ENCODE measurements around the gene ATP5F1D. TPM values are rescaled to one million over a fixed set of nuclear protein-coding genes. Genes with fewer than 3 reads are reported as not detected.

The ATP5F1D gene
- total RNA-seq, 1 donor from 2014 or later = 172 TPM

GRCh38 chr19:1292419-1293151, 51.0 kb downstream of the ATP5F1D start:
- ATAC-seq (ENCODE audit: low read depth) = no peak
- Mint-ChIP-seq H3K9me3 (no peaks in the 10 kb centered on the region), H3K4me1 (peaks cover 9% of the 10 kb centered on the region), H3K27me3 (peaks cover 20% of the 10 kb centered on the region), H3K4me3 (no peak overlapping the region), H3K27ac (no peak overlapping the region), H3K36me3 (ENCODE audit: low read depth) (no peaks in the 10 kb centered on the region)
- ChIA-PET POLR2A (no interaction called here), CTCF (no interaction called here)
- intact Hi-C loops (cut with micrococcal nuclease) = no loop called here
- no peak for DNase-seq
- TF ChIP-seq, protein P1, sequence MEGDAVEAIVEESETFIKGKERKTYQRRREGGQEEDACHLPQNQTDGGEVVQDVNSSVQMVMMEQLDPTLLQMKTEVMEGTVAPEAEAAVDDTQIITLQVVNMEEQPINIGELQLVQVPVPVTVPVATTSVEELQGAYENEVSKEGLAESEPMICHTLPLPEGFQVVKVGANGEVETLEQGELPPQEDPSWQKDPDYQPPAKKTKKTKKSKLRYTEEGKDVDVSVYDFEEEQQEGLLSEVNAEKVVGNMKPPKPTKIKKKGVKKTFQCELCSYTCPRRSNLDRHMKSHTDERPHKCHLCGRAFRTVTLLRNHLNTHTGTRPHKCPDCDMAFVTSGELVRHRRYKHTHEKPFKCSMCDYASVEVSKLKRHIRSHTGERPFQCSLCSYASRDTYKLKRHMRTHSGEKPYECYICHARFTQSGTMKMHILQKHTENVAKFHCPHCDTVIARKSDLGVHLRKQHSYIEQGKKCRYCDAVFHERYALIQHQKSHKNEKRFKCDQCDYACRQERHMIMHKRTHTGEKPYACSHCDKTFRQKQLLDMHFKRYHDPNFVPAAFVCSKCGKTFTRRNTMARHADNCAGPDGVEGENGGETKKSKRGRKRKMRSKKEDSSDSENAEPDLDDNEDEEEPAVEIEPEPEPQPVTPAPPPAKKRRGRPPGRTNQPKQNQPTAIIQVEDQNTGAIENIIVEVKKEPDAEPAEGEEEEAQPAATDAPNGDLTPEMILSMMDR (IDR thresholded peaks at IDR 0.05) = no peak

DNA sequence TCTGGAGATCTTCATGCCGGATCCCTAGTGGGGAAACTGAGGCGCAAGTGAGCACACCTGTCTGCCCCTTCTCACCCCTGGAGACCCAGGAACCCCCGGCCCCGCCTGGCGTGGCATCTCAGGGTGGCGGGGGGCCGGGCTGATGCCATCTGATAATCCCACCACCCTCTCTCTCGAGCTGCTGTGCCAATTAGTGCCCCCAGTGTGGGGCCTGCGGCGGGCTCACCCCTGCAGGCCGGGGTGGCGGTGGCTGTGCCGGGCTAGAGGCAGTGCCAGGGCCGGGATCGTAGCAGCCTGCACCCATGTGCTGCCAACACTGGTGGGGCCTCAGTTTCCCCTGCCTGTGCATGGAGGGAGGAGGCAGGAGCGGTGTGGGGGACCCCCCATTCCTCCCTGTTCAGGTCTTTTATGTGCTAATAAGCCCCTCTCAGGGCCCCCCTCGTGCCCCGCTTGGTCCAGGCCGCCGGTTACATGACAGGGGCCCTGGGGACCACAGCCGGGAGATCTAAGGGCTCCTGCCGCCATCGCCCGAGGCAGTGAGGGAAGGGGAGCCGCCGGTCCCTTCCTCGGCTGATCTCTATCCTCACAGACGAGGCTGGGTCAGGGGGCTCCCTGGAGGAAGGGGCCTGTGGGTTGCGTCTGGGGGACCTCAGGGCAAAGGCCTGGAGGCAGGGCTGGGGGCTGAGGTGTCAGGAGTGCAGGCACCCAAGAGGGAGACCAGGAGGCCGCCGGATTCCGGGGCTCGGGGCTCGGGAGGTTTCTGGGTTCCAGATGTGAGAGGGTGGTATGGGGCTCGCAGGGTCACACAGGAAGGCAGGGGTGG, 52.4 kb downstream of the ATP5F1D start:
- ATAC-seq (ENCODE audit: low read depth) (no peak), DNase-seq (no peak)
- no peaks in the 10 kb centered on the region for H3K36me3 Mint-ChIP-seq (ENCODE audit: low read depth)
- no peak overlapping the region for H3K4me3 Mint-ChIP-seq
- POLR2A ChIA-PET = no interaction called here
- H3K27me3 Mint-ChIP-seq = peaks cover 14% of the 10 kb centered on the region
- CTCF ChIA-PET = no interaction called here
- intact Hi-C loops (cut with micrococcal nuclease) = no loop called here
- no peaks in the 10 kb centered on the region for H3K9me3 Mint-ChIP-seq
- H3K27ac Mint-ChIP-seq = no peak overlapping the region
- TF ChIP-seq, protein P1 (IDR thresholded peaks at IDR 0.05) = no peak
- H3K4me1 Mint-ChIP-seq = peaks cover 9% of the 10 kb centered on the region

Other genes with a start within 250 kb of the ATP5F1D start
- 0.11 TPM in 1 of 2 replicates, not detected in the other for gene GRIN3B, start 241.3 kb upstream of the ATP5F1D start, total RNA-seq
- gene TMEM259, start 220.6 kb upstream of the ATP5F1D start, total RNA-seq = 223 and 257 TPM in 2 replicates
- gene RNU6-2, start 220.2 kb upstream of the ATP5F1D start, total RNA-seq = not detected in 2 replicates
- 352 and 371 TPM in 2 replicates for gene CNN2, start 215.1 kb upstream of the ATP5F1D start, total RNA-seq
- 164 and 188 TPM in 2 replicates for gene ABCA7, start 201.6 kb upstream of the ATP5F1D start, total RNA-seq
- 266 and 312 TPM in 2 replicates for gene ARHGAP45, start 174.6 kb upstream of the ATP5F1D start, total RNA-seq
- 173 and 184 TPM in 2 replicates for gene POLR2E, start 146.4 kb upstream of the ATP5F1D start, total RNA-seq
- gene GPX4, start 137.8 kb upstream of the ATP5F1D start, total RNA-seq = 213 and 218 TPM in 2 replicates
- 111 and 127 TPM in 2 replicates for gene SBNO2, start 67.5 kb upstream of the ATP5F1D start, total RNA-seq
- 62.0 and 67.6 TPM in 2 replicates for gene STK11, start 36.0 kb upstream of the ATP5F1D start, total RNA-seq
- gene CBARP, start 3.7 kb upstream of the ATP5F1D start, total RNA-seq = 0.29 and 0.64 TPM in 2 replicates
- gene MIDN, start 6.8 kb downstream of the ATP5F1D start, total RNA-seq = 64.5 and 68.4 TPM in 2 replicates
- gene CIRBP, start 27.6 kb downstream of the ATP5F1D start, total RNA-seq = 399 and 400 TPM in 2 replicates
- 47.9 and 52.0 TPM in 2 replicates for gene FAM174C, start 33.8 kb downstream of the ATP5F1D start, total RNA-seq
- not detected in 2 replicates for gene EFNA2, start 44.1 kb downstream of the ATP5F1D start, total RNA-seq
- gene NDUFS7, start 142.2 kb downstream of the ATP5F1D start, total RNA-seq = 82.1 and 84.3 TPM in 2 replicates
- 6.9 and 8.8 TPM in 2 replicates for gene GAMT, start 159.8 kb downstream of the ATP5F1D start, total RNA-seq
- 177 and 195 TPM in 2 replicates for gene DAZAP1, start 165.8 kb downstream of the ATP5F1D start, total RNA-seq
- gene RPS15, start 196.6 kb downstream of the ATP5F1D start, total RNA-seq = 1,788 and 2,029 TPM in 2 replicates
- 0.42 and 0.59 TPM in 2 replicates for gene APC2, start 208.4 kb downstream of the ATP5F1D start, total RNA-seq
- 42.8 and 55.7 TPM in 2 replicates for gene C19orf25, start 237.5 kb downstream of the ATP5F1D start, total RNA-seq
- 1.2 and 1.3 TPM in 2 replicates for gene PCSK4, start 248.6 kb downstream of the ATP5F1D start, total RNA-seq
- 1.1 and 1.5 TPM in 2 replicates for gene REEP6, start 249.4 kb downstream of the ATP5F1D start, total RNA-seq